HepG2 (cell line): ENCODE results near the gene LGALS8. TPM values are rescaled to one million over a fixed set of nuclear protein-coding genes. Genes with fewer than 3 reads are reported as not detected.
A peak's percentile ranks its signal among the peaks of the same experiment; 100 is the strongest.

Experiments used
- ATF4 ChIP-seq, 2 experiments: fragments of 450-650 bp in 1 of 2; sonication (generic) in 1 of 2; formaldehyde crosslinking; IDR thresholded peaks; 2 replicates each; pipeline versions ENCODE4 v1.5.0 to v1.8.0; 2020 to 2022; ENCODE audit warnings: mild to moderate bottlenecking in 1 of 2, missing genetic modification reagents in 1 of 2
- CSRNP2 ChIP-seq: sonication (generic); formaldehyde crosslinking; conservative IDR thresholded peaks from 2 replicates; pipeline ENCODE4 v1.8.0; 2022; ENCODE audit warnings: low read depth, missing genetic modification reagents
- ETV5 ChIP-seq: IDR thresholded peaks from 2 replicates; pipeline ENCODE4 v1.6.1; 2018; ENCODE audit warnings: missing biosample characterization, missing genetic modification reagents, inconsistent platforms, borderline replicate concordance
- JARID2 ChIP-seq: sonication (generic); formaldehyde crosslinking; IDR thresholded peaks from 2 replicates; pipeline ENCODE4 v1.8.1; 2023; ENCODE audit warnings: missing genetic modification reagents, inconsistent platforms; ENCODE audit not compliant: insufficient replicate concordance
- JUND ChIP-seq: sonication (generic); formaldehyde crosslinking; IDR thresholded peaks from 2 replicates; pipeline ENCODE4 v1.8.0; 2022; ENCODE audit warnings: mild to moderate bottlenecking, missing genetic modification reagents
- KAT7 ChIP-seq: IDR thresholded peaks from 2 replicates; pipeline ENCODE4 v1.6.1; 2018; ENCODE audit warnings: borderline replicate concordance, missing compliant biosample characterization
- RNF219 ChIP-seq: sonication (generic); formaldehyde crosslinking; IDR thresholded peaks from 2 replicates; pipeline ENCODE4 v1.5.0; 2020; ENCODE audit warnings: mild to moderate bottlenecking, missing genetic modification reagents
- TP53 ChIP-seq: sonication (generic); formaldehyde crosslinking; conservative IDR thresholded peaks from 2 replicates; pipeline ENCODE4 v1.4.0; 2020; ENCODE audit warnings: missing genetic modification reagents
- ZNF331 ChIP-seq: sonication (generic); formaldehyde crosslinking; IDR thresholded peaks from 2 replicates; pipeline ENCODE4 v1.4.0; 2020; ENCODE audit warnings: missing genetic modification reagents
- ZNF337 ChIP-seq: sonication (generic); formaldehyde crosslinking; IDR thresholded peaks from 2 replicates; pipeline ENCODE4 v1.5.1; 2020; ENCODE audit warnings: missing genetic modification reagents, low read depth, mild to moderate bottlenecking, borderline replicate concordance
- ZNF512 ChIP-seq: sonication (generic); formaldehyde crosslinking; IDR thresholded peaks from 2 replicates; pipeline ENCODE4 v1.4.0; 2020; ENCODE audit warnings: mild to moderate bottlenecking, missing genetic modification reagents
- ZNF614 ChIP-seq: IDR thresholded peaks from 2 replicates; pipeline ENCODE4 v1.6.1; 2018; ENCODE audit warnings: missing biosample characterization, missing genetic modification reagents, inconsistent platforms, borderline replicate concordance
- ZNF761 ChIP-seq: sonication (generic); formaldehyde crosslinking; conservative IDR thresholded peaks from 2 replicates; pipeline ENCODE4 v1.4.0; 2020; ENCODE audit warnings: mild to moderate bottlenecking, missing genetic modification reagents
- polyA plus RNA-seq, 8 experiments: library from polyadenylated mRNA; depleted of rRNA in 3 of 8; stranded (reverse) in 7 of 8; unstranded in 1 of 8; fragments of >200 nt; fragmentation: Illumina TruSeq in 4 of 8; extraction: Trizol in 4 of 8; gene quantifications; 2 replicates each; pipeline versions ENCODE4 v1.2.1 to v1.2.3, GENCODE V29; 2011 to 2016; ENCODE audit warnings: low read depth in 4 of 8, missing spikeins in 1 of 8, mixed read lengths in 1 of 8; ENCODE audit not compliant: insufficient read depth in 1 of 8
- total RNA-seq, 5 experiments: library from RNA; depleted of rRNA; stranded (reverse); fragments of >200 nt; fragmentation: Illumina TruSeq; extraction: Trizol; gene quantifications; 2 replicates each; pipeline ENCODE4 v1.2.3, GENCODE V29; 2016; ENCODE audit warnings: low read depth in 1 of 5
- TF ChIP-seq, protein P1 (sequence below): IDR thresholded peaks from 2 replicates; pipeline ENCODE4 v1.6.1; 2016
- TF ChIP-seq, protein P2 (sequence below): sonication (generic); formaldehyde crosslinking; IDR thresholded peaks from 2 replicates; pipeline ENCODE4 v1.8.1; 2023; ENCODE audit warnings: missing genetic modification reagents, mild to moderate bottlenecking, borderline replicate concordance
- TF ChIP-seq, protein P3 (sequence below): sonication (generic); formaldehyde crosslinking; IDR thresholded peaks from 2 replicates; pipeline ENCODE4 v1.9.0; 2021; ENCODE audit warnings: missing genetic modification reagents, borderline replicate concordance

Gene LGALS8
- total and polyA plus RNA-seq, 2 of the 13 experiments (the other 11 are each of a cell fraction or from before 2014, with no cell fraction given) = 29.3 to 185 TPM

- peak in 1 of 2 experiments; percentile 58; a peak in 1 of 4 replicates for TF ChIP-seq ATF4 (CRISPR knock-in tag; IDR thresholded peaks at IDR 0.05)
- TF ChIP-seq ZNF761 = no peak
- TF ChIP-seq, protein P1, sequence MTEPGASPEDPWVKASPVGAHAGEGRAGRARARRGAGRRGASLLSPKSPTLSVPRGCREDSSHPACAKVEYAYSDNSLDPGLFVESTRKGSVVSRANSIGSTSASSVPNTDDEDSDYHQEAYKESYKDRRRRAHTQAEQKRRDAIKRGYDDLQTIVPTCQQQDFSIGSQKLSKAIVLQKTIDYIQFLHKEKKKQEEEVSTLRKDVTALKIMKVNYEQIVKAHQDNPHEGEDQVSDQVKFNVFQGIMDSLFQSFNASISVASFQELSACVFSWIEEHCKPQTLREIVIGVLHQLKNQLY (CRISPR knock-in tag) = no peak; the same call in 1 of the 2 replicates
- TF ChIP-seq, protein P2, sequence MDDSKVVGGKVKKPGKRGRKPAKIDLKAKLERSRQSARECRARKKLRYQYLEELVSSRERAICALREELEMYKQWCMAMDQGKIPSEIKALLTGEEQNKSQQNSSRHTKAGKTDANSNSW (CRISPR knock-in tag) = no peak
- no peak for TF ChIP-seq ZNF331 (CRISPR knock-in tag)
- TF ChIP-seq CSRNP2 (CRISPR knock-in tag) = no peak
- TF ChIP-seq ZNF337 (CRISPR knock-in tag) = 0 out of 2 replicates have a peak, but pooled peaks have one; percentile 27
- no peak for TF ChIP-seq TP53 (CRISPR knock-in tag)
- 0 out of 2 replicates have a peak, but pooled peaks have one; percentile 55 for TF ChIP-seq ZNF614 (CRISPR knock-in tag)
- TF ChIP-seq, protein P3, sequence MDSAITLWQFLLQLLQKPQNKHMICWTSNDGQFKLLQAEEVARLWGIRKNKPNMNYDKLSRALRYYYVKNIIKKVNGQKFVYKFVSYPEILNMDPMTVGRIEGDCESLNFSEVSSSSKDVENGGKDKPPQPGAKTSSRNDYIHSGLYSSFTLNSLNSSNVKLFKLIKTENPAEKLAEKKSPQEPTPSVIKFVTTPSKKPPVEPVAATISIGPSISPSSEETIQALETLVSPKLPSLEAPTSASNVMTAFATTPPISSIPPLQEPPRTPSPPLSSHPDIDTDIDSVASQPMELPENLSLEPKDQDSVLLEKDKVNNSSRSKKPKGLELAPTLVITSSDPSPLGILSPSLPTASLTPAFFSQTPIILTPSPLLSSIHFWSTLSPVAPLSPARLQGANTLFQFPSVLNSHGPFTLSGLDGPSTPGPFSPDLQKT (CRISPR knock-in tag) = no peak
- TF ChIP-seq JUND (CRISPR knock-in tag) = no peak
- no peak for TF ChIP-seq JARID2 (CRISPR knock-in tag)
- 0 out of 2 replicates have a peak, but pooled peaks have one; percentile 4 for TF ChIP-seq RNF219 (CRISPR knock-in tag)
- TF ChIP-seq KAT7 = peak; percentile 80; the same call in 1 of the 2 replicates
- peak; percentile 62; the same call in 1 of the 2 replicates for TF ChIP-seq ETV5
- no peak for TF ChIP-seq ZNF512
Measured at GRCh38 chr1:236524142-236524894, 536 bp downstream of the LGALS8 start (continued).
